ENCODE measurements around the gene SLC25A30. TPM values are rescaled to one million over a fixed set of nuclear protein-coding genes. Genes with fewer than 3 reads are reported as not detected.
A peak's percentile ranks its signal among the peaks of the same experiment; 100 is the strongest.

Gene SLC25A30, protein sequence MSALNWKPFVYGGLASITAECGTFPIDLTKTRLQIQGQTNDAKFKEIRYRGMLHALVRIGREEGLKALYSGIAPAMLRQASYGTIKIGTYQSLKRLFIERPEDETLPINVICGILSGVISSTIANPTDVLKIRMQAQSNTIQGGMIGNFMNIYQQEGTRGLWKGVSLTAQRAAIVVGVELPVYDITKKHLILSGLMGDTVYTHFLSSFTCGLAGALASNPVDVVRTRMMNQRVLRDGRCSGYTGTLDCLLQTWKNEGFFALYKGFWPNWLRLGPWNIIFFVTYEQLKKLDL
- total RNA-seq (2021) (23.3 and 26.0 TPM in 2 replicates), Bru-seq, nascent RNA (percentile 73 among the genes with signal in this experiment), BruChase-seq, experiment 1, labeled RNA remaining after a 2-hour chase (percentile 87 among the genes with signal in this experiment), BruChase-seq, experiment 2, labeled RNA remaining after a 6-hour chase (percentile 84 among the genes with signal in this experiment)
- long read RNA-seq, transcript SLC25A30-204 (10 exons, 3,670 nt), result major isoform, 5 of 11 reads
- long read RNA-seq, partial matches to known transcripts, result 0 of 11 reads
- long read RNA-seq, other reads (novel, unspliced or antisense), result 6 of 11 reads

DNA sequence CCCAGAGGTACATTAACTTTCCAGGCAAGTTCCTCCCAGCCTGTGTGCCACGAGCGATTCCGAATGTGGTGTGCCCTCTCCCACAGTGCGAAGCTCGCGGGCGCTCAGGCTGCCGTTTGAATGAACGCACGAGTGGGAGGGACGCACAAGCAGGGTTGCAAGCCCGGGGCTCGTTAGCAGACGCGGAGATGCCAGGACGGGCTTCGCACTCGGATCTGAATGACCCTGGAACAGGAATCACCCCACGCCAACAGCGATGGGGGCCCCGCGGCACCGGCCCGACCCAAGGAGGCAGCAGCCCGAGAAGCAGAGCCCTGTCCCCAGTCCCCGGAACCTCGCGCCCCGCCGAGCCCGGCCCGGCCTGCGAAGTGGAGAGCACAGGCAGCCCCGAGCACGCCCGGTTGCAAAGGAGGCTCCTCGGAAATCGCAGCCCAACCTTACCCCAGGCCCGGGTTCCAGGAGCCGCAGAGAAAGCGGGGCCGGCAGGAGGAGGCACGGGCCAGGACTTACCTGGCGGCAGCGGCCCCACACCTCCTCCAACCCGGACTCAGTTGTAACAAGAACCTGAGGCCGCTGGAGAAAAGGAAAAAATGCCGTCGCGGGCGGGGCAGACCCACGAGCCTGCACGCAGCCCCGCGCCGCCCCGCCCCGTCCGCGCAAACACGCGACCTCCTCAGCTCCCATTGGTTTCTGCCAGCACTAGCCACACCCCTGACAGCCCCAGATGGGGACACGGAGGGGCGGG, at the start of gene SLC25A30:
Gene SLC25A30, minus strand, starts transcription at position 584 of the 745 bp plus-strand sequence. CDS start 6,948 bp downstream, outside the sequence.
- peak within 1 kb of the TSS; percentile 81 for H3K27ac ChIP-seq (ENCODE audit: low read depth, low read length, poor library complexity, severe bottlenecking)
- POLR2A ChIA-PET (ENCODE audit: low non-redundant PET), result interaction anchor here (0.6 kb wide), 2 partner anchors 11 to 1118 kb away, joined by 7 read pairs; no protein-coding TSS in a partner anchor

DNA sequence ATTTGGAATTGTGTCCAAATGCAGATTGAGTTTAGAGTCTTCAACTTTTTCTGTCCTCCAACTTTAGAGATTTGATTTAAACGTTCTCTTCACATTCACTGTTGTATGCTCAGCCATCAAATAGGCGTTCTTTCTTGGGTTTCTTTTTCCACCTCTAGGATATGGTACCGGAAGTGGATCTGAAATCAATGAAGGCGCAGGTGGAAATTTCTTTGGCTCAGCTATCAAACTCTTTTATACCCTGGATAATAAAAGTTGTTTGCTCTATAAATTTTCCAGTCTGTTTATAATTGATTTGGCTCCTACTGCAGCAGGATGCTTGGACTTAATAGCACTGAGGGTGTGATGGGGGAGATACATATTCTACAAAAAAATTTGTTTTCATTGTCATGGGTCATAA, 48.2 kb upstream of the SLC25A30 start:
- ChIA-PET POLR2A (ENCODE audit: low non-redundant PET) (no interaction called here), CTCF (no interaction called here)
- no peaks in the 10 kb centered on the region for H3K27me3 ChIP-seq (replicated peaks; ENCODE audit: insufficient read depth, low read depth, low read length, poor library complexity)
- H3K4me3 ChIP-seq (ENCODE audit: low read depth, low read length, poor library complexity, severe bottlenecking), result peak overlapping the region; percentile 80
- intact Hi-C loops (cut with micrococcal nuclease; ENCODE audit: unreplicated experiment), result no loop called here
- no peak overlapping the region for H3K27ac ChIP-seq (ENCODE audit: low read depth, low read length, poor library complexity, severe bottlenecking)
- DNase-seq (ENCODE audit: low spot score), result no peak
- H3K4me1 ChIP-seq (ENCODE audit: insufficient read depth, low read length, poor library complexity, severe bottlenecking), result peaks cover 27% of the 10 kb centered on the region
- no peaks in the 10 kb centered on the region for H3K36me3 ChIP-seq (ENCODE audit: insufficient read depth, low read length, poor library complexity, severe bottlenecking)
- no peak for TF ChIP-seq EZH2 (IDR thresholded peaks at IDR 0.05; ENCODE audit: borderline replicate concordance, low read depth, low read length, poor library complexity, severe bottlenecking)
- TF ChIP-seq, protein P1, sequence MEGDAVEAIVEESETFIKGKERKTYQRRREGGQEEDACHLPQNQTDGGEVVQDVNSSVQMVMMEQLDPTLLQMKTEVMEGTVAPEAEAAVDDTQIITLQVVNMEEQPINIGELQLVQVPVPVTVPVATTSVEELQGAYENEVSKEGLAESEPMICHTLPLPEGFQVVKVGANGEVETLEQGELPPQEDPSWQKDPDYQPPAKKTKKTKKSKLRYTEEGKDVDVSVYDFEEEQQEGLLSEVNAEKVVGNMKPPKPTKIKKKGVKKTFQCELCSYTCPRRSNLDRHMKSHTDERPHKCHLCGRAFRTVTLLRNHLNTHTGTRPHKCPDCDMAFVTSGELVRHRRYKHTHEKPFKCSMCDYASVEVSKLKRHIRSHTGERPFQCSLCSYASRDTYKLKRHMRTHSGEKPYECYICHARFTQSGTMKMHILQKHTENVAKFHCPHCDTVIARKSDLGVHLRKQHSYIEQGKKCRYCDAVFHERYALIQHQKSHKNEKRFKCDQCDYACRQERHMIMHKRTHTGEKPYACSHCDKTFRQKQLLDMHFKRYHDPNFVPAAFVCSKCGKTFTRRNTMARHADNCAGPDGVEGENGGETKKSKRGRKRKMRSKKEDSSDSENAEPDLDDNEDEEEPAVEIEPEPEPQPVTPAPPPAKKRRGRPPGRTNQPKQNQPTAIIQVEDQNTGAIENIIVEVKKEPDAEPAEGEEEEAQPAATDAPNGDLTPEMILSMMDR (conservative IDR thresholded peaks at IDR 0.05; ENCODE audit: low read depth, low read length), result no peak
- H3K9me3 ChIP-seq (ENCODE audit: low read depth, low read length, poor library complexity, severe bottlenecking), result no peaks in the 10 kb centered on the region
- TSS peak; percentile 38 for BruUV-seq (replicated peaks)

More for the DNA sequence above, at the start of gene SLC25A30:
- no TSS peak for BruUV-seq (replicated peaks)
- DNase-seq (ENCODE audit: low spot score), result peak; percentile 98
- H3K9me3 ChIP-seq (ENCODE audit: low read depth, low read length, poor library complexity, severe bottlenecking), result no peaks in the 10 kb centered on the region
- H3K4me1 ChIP-seq (ENCODE audit: insufficient read depth, low read length, poor library complexity, severe bottlenecking), result peaks cover 11% of the 10 kb centered on the region
- intact Hi-C loops (cut with micrococcal nuclease; ENCODE audit: unreplicated experiment), result loop anchor here (2.0 kb wide), 1 partner anchor 47 kb away; the partner anchor contains the start of gene COG3
- CTCF ChIA-PET, result interaction anchor here (0.6 to 0.8 kb wide), 2 partner anchors 43 to 904 kb away, joined by 3 to 4 read pairs; no protein-coding TSS in a partner anchor
- peak within 1 kb of the TSS; percentile 93 for H3K4me3 ChIP-seq (ENCODE audit: low read depth, low read length, poor library complexity, severe bottlenecking)
- H3K36me3 ChIP-seq (ENCODE audit: insufficient read depth, low read length, poor library complexity, severe bottlenecking), result no peaks in the 10 kb centered on the region
- H3K27me3 ChIP-seq (replicated peaks; ENCODE audit: insufficient read depth, low read depth, low read length, poor library complexity), result no peaks in the 10 kb centered on the region
- TF ChIP-seq EZH2 (IDR thresholded peaks at IDR 0.05; ENCODE audit: borderline replicate concordance, low read depth, low read length, poor library complexity, severe bottlenecking), result no peak
- TF ChIP-seq, protein P1 (conservative IDR thresholded peaks at IDR 0.05; ENCODE audit: low read depth, low read length), result no peak
